ENCODE measurements around the gene BABAM2. TPM values are rescaled to one million over a fixed set of nuclear protein-coding genes. Genes with fewer than 3 reads are reported as not detected.

The BABAM2 gene
- total RNA-seq, 1 experiment from 2014 or later, result 33.1 TPM

GRCh38 chr2:27916293-27916995 lies 25.9 kb downstream of the BABAM2 start:
- Histone ChIP-seq H3K27me3 (no peaks in the 10 kb centered on the region), H3K4me3 (no peak overlapping the region), H3K36me3 (no peaks in the 10 kb centered on the region), H3K9me3 (no peaks in the 10 kb centered on the region)
- no peak for DNase-seq

- Histone ChIP-seq H3K36me3 (no peaks in the 10 kb centered on the region), H3K9me3 (no peaks in the 10 kb centered on the region), H3K27me3 (no peaks in the 10 kb centered on the region), H3K4me3 (no peak overlapping the region)
- DNase-seq, result no peak
Measured at GRCh38 chr2:27920148-27920885, 29.8 kb downstream of the BABAM2 start.

- H3K4me3 ChIP-seq, result no peak overlapping the region
- no peaks in the 10 kb centered on the region for H3K27me3 ChIP-seq
- no peaks in the 10 kb centered on the region for H3K36me3 ChIP-seq
Measured at GRCh38 chr2:27921424-27921823, 30.9 kb downstream of the BABAM2 start.

GRCh38 chr2:27921880-27922547 lies 31.5 kb downstream of the BABAM2 start:
- no peaks in the 10 kb centered on the region for H3K27me3 ChIP-seq
- no peaks in the 10 kb centered on the region for H3K36me3 ChIP-seq
- no peak for DNase-seq
- no peaks in the 10 kb centered on the region for H3K9me3 ChIP-seq
- H3K4me3 ChIP-seq, result no peak overlapping the region

More at GRCh38 chr2:27921424-27921823, 30.9 kb downstream of the BABAM2 start:
- DNase-seq, result no peak
- H3K9me3 ChIP-seq, result no peaks in the 10 kb centered on the region

- H3K4me3 ChIP-seq, result no peak overlapping the region
- no peak for DNase-seq
- H3K36me3 ChIP-seq, result no peaks in the 10 kb centered on the region
- no peaks in the 10 kb centered on the region for H3K27me3 ChIP-seq
- H3K9me3 ChIP-seq, result no peaks in the 10 kb centered on the region
Measured at GRCh38 chr2:27922842-27923241, 32.3 kb downstream of the BABAM2 start.

- H3K9me3 ChIP-seq, result no peaks in the 10 kb centered on the region
- no peaks in the 10 kb centered on the region; the same call in 1 of the 2 replicates for H3K36me3 ChIP-seq
- no peaks in the 10 kb centered on the region for H3K27me3 ChIP-seq
- H3K4me3 ChIP-seq, result no peak overlapping the region
- no peak for DNase-seq
Measured at GRCh38 chr2:27925766-27926472, 35.4 kb downstream of the BABAM2 start.

GRCh38 chr2:27929916-27930486 lies 39.5 kb downstream of the BABAM2 start:
- Histone ChIP-seq H3K27me3 (no peaks in the 10 kb centered on the region), H3K4me3 (no peak overlapping the region), H3K9me3 (no peaks in the 10 kb centered on the region), H3K36me3 (no peaks in the 10 kb centered on the region; the same call in 1 of the 2 replicates)
- DNase-seq, result no peak

- no peaks in the 10 kb centered on the region for H3K9me3 ChIP-seq
- no peaks in the 10 kb centered on the region; the same call in 1 of the 2 replicates for H3K36me3 ChIP-seq
- H3K27me3 ChIP-seq, result no peaks in the 10 kb centered on the region
- DNase-seq, result no peak
- H3K4me3 ChIP-seq, result no peak overlapping the region
Measured at GRCh38 chr2:27931361-27931950, 40.9 kb downstream of the BABAM2 start.

- no peaks in the 10 kb centered on the region for H3K9me3 ChIP-seq
- no peak overlapping the region for H3K4me3 ChIP-seq
- H3K27me3 ChIP-seq, result no peaks in the 10 kb centered on the region
- DNase-seq, result peak; percentile 26
- no peaks in the 10 kb centered on the region; the same call in 1 of the 2 replicates for H3K36me3 ChIP-seq
Measured at GRCh38 chr2:27932396-27932795, 41.9 kb downstream of the BABAM2 start.

- no peaks in the 10 kb centered on the region; the same call in 1 of the 2 replicates for H3K36me3 ChIP-seq
- H3K9me3 ChIP-seq, result no peaks in the 10 kb centered on the region
- DNase-seq, result no peak
- H3K4me3 ChIP-seq, result no peak overlapping the region
- H3K27me3 ChIP-seq, result no peaks in the 10 kb centered on the region
Measured at GRCh38 chr2:27935026-27935425, 44.5 kb downstream of the BABAM2 start.

- no peaks in the 10 kb centered on the region for H3K9me3 ChIP-seq
- H3K4me3 ChIP-seq, result no peak overlapping the region
- DNase-seq, result no peak
- H3K27me3 ChIP-seq, result no peaks in the 10 kb centered on the region
- peaks cover 4% of the 10 kb centered on the region for H3K36me3 ChIP-seq
Measured at GRCh38 chr2:27940090-27940671, 49.7 kb downstream of the BABAM2 start.

- peaks cover 4% of the 10 kb centered on the region for H3K36me3 ChIP-seq
- no peaks in the 10 kb centered on the region for H3K9me3 ChIP-seq
- no peaks in the 10 kb centered on the region for H3K27me3 ChIP-seq
- no peak overlapping the region for H3K4me3 ChIP-seq
- DNase-seq, result no peak
Measured at GRCh38 chr2:27940982-27941381, 50.5 kb downstream of the BABAM2 start.

- no peaks in the 10 kb centered on the region for H3K9me3 ChIP-seq
- DNase-seq, result no peak
- no peaks in the 10 kb centered on the region for H3K27me3 ChIP-seq
- H3K4me3 ChIP-seq, result no peak overlapping the region
- H3K36me3 ChIP-seq, result peaks cover 4% of the 10 kb centered on the region
Measured at GRCh38 chr2:27942612-27943547, 52.4 kb downstream of the BABAM2 start.

GRCh38 chr2:27946530-27947060 lies 56.1 kb downstream of the BABAM2 start:
- Histone ChIP-seq H3K36me3 (peaks cover 9% of the 10 kb centered on the region), H3K9me3 (peaks cover 7% of the 10 kb centered on the region), H3K27me3 (no peaks in the 10 kb centered on the region), H3K4me3 (peak overlapping the region; percentile 13; the same call in 1 of the 2 replicates)
- DNase-seq, result no peak

GRCh38 chr2:27952070-27952469 lies 61.5 kb downstream of the BABAM2 start:
- H3K9me3 ChIP-seq, result peaks cover 13% of the 10 kb centered on the region

More at GRCh38 chr2:27952070-27952469, 61.5 kb downstream of the BABAM2 start:
- H3K36me3 ChIP-seq, result peaks cover 5% of the 10 kb centered on the region
- no peak overlapping the region for H3K4me3 ChIP-seq
- no peaks in the 10 kb centered on the region for H3K27me3 ChIP-seq
- DNase-seq, result no peak
